K562 (cell line): Measurements from ENCODE around the gene CUL4B. TPM values are rescaled to one million over a fixed set of nuclear protein-coding genes. Genes with fewer than 3 reads are reported as not detected.

Source experiments
- DPF2 ChIP-seq: fragments of 450-650 bp; IDR thresholded peaks from 2 replicates; pipeline ENCODE4 v1.6.1; 2016
- KDM5B ChIP-seq: fragments of 200-600 bp; sonication (generic); IDR thresholded peaks from 2 replicates; pipeline ENCODE4 v1.6.1; 2012; ENCODE audit warnings: low read depth, mild to moderate bottlenecking, moderate library complexity, low read length, control low read depth, inconsistent platforms; ENCODE audit not compliant: insufficient replicate concordance
- NFIC ChIP-seq: fragments of 450-650 bp; IDR thresholded peaks from 2 replicates; pipeline ENCODE4 v1.6.1; 2017; ENCODE audit warnings: mild to moderate bottlenecking, inconsistent platforms
- NR2C2 ChIP-seq, 2 experiments: fragments of 200-800 bp in 1 of 2; sonication (Bioruptor generic) in 1 of 2; sonication (generic) in 1 of 2; formaldehyde crosslinking in 1 of 2; IDR thresholded peaks; 2 replicates each; pipeline versions ENCODE4 v1.6.1 to v1.8.0; 2016 to 2022; ENCODE audit warnings: mild to moderate bottlenecking in 1 of 2, missing compliant biosample characterization in 1 of 2, missing genetic modification characterization in 1 of 2, missing genetic modification reagents in 1 of 2
- POLR2H ChIP-seq: IDR thresholded peaks from 2 replicates; pipeline ENCODE4 v1.6.1; 2016; ENCODE audit warnings: missing genetic modification characterization, low read depth, mild to moderate bottlenecking, control low read depth, missing compliant biosample characterization, moderate library complexity
- RBM22 ChIP-seq: fragments of 200-400 bp; formaldehyde crosslinking; IDR thresholded peaks from 2 replicates; pipeline ENCODE4 v1.6.1; 2018; ENCODE audit warnings: low read length, low read depth; ENCODE audit not compliant: poor library complexity, severe bottlenecking
- ZC3H11A ChIP-seq: IDR thresholded peaks from 2 replicates; pipeline ENCODE4 v1.6.1; 2012; ENCODE audit warnings: low read depth, low read length, improper control_type of control experiment
- ZNF561 ChIP-seq: fragments of 450-650 bp; formaldehyde crosslinking; conservative IDR thresholded peaks from 2 replicates; pipeline ENCODE4 v1.4.0; 2020; ENCODE audit warnings: mild to moderate bottlenecking, moderate library complexity
- ZNF778 ChIP-seq: fragments of 450-650 bp; formaldehyde crosslinking; IDR thresholded peaks from 2 replicates; pipeline ENCODE4 v1.4.0; 2020; ENCODE audit warnings: mild to moderate bottlenecking, moderate library complexity
- polyA plus RNA-seq, 8 experiments: library from polyadenylated mRNA; depleted of rRNA in 4 of 8; stranded (reverse) in 5 of 8; unstranded in 3 of 8; fragments of >200 nt; fragmentation: Nextera tagmentation in 2 of 8; fragmentation: Illumina TruSeq in 1 of 8; extraction: Ambion mirVana in 2 of 8; extraction: Trizol in 1 of 8; gene quantifications; 2 replicates each; pipeline versions ENCODE4 v1.2.1 to v1.2.3, GENCODE V29; 2011 to 2014; ENCODE audit warnings: inconsistent platforms in 1 of 8, missing spikeins in 1 of 8
- total RNA-seq, 7 experiments: library from RNA; depleted of rRNA in 6 of 7; stranded (reverse); fragments of >200 nt in 6 of 7; fragmentation: Illumina TruSeq in 2 of 7; extraction: Trizol in 2 of 7; gene quantifications; 2 replicates each; pipeline versions ENCODE4 v1.2.1 to v1.2.3, GENCODE V29; 2011 to 2021; ENCODE audit warnings: low replicate concordance in 1 of 7
- TF ChIP-seq, protein P1 (sequence below): fragments of 450-650 bp; formaldehyde crosslinking; IDR thresholded peaks from 2 replicates; pipeline ENCODE4 v1.4.0; 2022; ENCODE audit warnings: missing genetic modification characterization
- TF ChIP-seq, protein P2 (sequence below): sonication (generic); formaldehyde crosslinking; IDR thresholded peaks from 2 replicates; pipeline ENCODE4 v1.8.0; 2022; ENCODE audit warnings: mild to moderate bottlenecking, missing genetic modification reagents
- TF ChIP-seq, protein P3 (sequence below): IDR thresholded peaks from 2 replicates; pipeline ENCODE4 v1.6.1; 2012; ENCODE audit warnings: low read depth, low read length, improper control_type of control experiment, borderline replicate concordance
- TF ChIP-seq, protein P4 (sequence below): fragments of 450-650 bp; IDR thresholded peaks from 2 replicates; pipeline ENCODE4 v1.6.1; 2016; ENCODE audit warnings: low read depth

The CUL4B gene
- total and polyA plus RNA-seq, 9 of the 15 experiments (the other 6 are each of a cell fraction or from before 2014, with no cell fraction given) = 15.0 to 41.7 (median 37.5) TPM

DNA sequence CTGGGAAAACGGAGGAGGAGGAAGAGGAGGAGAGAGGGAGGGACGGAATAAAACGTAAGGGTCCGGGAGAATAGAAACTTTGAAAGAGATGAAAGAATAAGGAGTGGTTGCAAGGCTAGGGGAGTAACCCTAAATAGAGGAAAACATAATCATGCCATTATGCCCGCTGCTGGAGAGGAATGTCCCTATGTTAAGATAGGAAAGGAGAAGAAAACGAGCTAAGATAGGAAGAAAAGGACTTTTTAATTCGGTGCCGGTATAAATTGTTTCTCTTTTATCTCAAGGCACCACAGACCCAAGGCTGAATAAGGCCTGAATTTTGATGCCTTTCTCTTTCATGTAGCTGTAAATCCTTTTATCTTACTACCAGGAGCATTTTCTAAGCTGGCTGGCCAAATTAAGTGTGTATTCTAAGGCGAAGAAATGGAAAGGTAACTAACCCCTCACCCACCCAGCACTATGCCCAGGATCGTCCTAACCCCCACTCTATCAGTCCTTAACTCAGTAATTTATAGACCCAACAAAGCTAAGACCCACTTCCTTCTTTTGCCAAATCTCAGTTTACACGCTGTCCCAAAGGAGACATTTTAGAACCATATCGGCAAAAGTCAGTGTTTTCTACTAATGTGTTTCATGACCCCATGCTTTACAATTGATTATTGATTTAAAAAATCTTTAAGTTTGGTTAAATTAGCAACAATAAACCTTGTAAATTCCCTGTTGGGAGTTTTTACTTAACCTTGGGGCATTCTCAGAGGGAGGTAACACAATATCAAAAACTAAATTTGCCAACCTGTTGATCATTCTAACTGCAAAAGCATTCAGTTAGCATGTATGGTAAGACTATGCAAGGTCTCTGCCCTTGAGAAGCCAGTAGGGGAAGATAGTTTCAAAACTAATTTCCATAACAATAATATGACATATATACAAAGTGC lies 1.1 kb upstream of the CUL4B start (continued):
- TF ChIP-seq NFIC (no peak), NR2C2 (CRISPR knock-in tag; IDR thresholded peaks at IDR 0.05) (no peak), NR2C2 (tag; IDR thresholded peaks at IDR 0.05) (no peak), ZNF561 (CRISPR knock-in tag) (no peak), DPF2 (0 out of 2 replicates have a peak, but pooled peaks have one; percentile 13), POLR2H (tag) (peak; percentile 70; the same call in 1 of the 2 replicates), ZC3H11A (no peak), RBM22 (no peak), ZNF778 (CRISPR knock-in tag) (no peak), KDM5B (peak; percentile 3)
- TF ChIP-seq, protein P1, sequence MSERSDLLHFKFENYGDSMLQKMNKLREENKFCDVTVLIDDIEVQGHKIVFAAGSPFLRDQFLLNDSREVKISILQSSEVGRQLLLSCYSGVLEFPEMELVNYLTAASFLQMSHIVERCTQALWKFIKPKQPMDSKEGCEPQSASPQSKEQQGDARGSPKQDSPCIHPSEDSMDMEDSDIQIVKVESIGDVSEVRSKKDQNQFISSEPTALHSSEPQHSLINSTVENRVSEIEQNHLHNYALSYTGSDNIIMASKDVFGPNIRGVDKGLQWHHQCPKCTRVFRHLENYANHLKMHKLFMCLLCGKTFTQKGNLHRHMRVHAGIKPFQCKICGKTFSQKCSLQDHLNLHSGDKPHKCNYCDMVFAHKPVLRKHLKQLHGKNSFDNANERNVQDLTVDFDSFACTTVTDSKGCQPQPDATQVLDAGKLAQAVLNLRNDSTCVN (CRISPR knock-in tag) = no peak
- TF ChIP-seq, protein P2, sequence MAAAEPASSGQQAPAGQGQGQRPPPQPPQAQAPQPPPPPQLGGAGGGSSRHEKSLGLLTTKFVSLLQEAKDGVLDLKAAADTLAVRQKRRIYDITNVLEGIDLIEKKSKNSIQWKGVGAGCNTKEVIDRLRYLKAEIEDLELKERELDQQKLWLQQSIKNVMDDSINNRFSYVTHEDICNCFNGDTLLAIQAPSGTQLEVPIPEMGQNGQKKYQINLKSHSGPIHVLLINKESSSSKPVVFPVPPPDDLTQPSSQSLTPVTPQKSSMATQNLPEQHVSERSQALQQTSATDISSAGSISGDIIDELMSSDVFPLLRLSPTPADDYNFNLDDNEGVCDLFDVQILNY (CRISPR knock-in tag) = no peak
- TF ChIP-seq, protein P3, sequence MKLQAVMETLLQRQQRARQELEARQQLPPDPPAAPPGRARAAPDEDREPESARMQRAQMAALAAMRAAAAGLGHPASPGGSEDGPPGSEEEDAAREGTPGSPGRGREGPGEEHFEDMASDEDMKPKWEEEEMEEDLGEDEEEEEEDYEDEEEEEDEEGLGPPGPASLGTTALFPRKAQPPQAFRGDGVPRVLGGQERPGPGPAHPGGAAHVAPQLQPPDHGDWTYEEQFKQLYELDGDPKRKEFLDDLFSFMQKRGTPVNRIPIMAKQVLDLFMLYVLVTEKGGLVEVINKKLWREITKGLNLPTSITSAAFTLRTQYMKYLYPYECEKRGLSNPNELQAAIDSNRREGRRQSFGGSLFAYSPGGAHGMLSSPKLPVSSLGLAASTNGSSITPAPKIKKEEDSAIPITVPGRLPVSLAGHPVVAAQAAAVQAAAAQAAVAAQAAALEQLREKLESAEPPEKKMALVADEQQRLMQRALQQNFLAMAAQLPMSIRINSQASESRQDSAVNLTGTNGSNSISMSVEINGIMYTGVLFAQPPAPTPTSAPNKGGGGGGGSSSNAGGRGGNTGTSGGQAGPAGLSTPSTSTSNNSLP = no peak
- TF ChIP-seq, protein P4, sequence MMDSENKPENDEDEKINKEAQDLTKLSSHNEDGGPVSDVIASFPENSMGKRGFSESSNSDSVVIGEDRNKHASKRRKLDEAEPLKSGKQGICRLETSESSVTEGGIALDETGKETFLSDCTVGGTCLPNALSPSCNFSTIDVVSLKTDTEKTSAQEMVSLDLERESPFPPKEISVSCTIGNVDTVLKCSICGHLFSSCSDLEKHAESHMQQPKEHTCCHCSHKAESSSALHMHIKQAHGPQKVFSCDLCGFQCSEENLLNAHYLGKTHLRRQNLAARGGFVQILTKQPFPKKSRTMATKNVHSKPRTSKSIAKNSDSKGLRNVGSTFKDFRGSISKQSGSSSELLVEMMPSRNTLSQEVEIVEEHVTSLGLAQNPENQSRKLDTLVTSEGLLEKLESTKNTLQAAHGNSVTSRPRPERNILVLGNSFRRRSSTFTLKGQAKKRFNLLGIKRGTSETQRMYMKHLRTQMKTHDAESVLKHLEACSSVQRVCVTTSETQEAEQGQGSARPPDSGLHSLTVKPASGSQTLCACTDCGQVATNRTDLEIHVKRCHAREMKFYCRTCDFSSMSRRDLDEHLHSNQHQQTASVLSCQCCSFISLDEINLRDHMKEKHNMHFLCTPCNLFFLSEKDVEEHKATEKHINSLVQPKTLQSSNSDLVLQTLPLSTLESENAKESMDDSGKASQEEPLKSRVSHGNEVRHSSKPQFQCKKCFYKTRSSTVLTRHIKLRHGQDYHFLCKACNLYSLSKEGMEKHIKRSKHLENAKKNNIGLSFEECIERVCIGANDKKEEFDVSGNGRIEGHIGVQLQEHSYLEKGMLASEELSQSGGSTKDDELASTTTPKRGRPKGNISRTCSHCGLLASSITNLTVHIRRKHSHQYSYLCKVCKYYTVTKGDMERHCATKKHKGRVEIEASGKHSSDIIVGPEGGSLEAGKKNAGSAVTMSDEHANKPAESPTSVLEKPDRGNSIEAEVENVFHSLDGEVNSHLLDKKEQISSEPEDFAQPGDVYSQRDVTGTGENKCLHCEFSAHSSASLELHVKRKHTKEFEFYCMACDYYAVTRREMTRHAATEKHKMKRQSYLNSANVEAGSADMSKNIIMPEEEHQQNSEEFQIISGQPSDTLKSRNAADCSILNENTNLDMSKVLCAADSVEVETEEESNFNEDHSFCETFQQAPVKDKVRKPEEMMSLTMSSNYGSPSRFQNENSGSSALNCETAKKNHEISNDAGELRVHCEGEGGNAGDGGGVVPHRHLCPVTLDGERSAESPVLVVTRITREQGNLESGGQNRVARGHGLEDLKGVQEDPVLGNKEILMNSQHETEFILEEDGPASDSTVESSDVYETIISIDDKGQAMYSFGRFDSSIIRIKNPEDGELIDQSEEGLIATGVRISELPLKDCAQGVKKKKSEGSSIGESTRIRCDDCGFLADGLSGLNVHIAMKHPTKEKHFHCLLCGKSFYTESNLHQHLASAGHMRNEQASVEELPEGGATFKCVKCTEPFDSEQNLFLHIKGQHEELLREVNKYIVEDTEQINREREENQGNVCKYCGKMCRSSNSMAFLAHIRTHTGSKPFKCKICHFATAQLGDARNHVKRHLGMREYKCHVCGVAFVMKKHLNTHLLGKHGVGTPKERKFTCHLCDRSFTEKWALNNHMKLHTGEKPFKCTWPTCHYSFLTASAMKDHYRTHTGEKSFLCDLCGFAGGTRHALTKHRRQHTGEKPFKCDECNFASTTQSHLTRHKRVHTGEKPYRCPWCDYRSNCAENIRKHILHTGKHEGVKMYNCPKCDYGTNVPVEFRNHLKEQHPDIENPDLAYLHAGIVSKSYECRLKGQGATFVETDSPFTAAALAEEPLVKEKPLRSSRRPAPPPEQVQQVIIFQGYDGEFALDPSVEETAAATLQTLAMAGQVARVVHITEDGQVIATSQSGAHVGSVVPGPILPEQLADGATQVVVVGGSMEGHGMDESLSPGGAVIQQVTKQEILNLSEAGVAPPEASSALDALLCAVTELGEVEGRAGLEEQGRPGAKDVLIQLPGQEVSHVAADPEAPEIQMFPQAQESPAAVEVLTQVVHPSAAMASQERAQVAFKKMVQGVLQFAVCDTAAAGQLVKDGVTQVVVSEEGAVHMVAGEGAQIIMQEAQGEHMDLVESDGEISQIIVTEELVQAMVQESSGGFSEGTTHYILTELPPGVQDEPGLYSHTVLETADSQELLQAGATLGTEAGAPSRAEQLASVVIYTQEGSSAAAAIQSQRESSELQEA = no peak
